Stimulated activated naive CD8-positive, alpha-beta T cell treated with anti-CD3 and anti-CD28 coated beads, Interleukin-15, Interleukin-2, amounts not matched to agents 100 ng/mL and 50 ng/mL, for 24 hours (primary cell): Measurements from ENCODE around the gene RGCC.
"Not testable (repeated sequence)": the region's sequence is repeated elsewhere in the genome, so short reads cannot be mapped to it uniquely, and the experiment has no call there.

Source experiments
- H3K27ac Mint-ChIP-seq: one replicate; pipeline ENCODE4 v1.8.0; 2021; ENCODE audit warnings: mild to moderate bottlenecking, mixed read lengths
- H3K27me3 Mint-ChIP-seq: one replicate; pipeline ENCODE4 v1.8.0; 2021; ENCODE audit warnings: mixed read lengths
- H3K36me3 Mint-ChIP-seq: one replicate; pipeline ENCODE4 v1.8.0; 2021; ENCODE audit warnings: low read depth, mixed read lengths
- H3K4me1 Mint-ChIP-seq: one replicate; pipeline ENCODE4 v1.8.0; 2021; ENCODE audit warnings: low read depth, mixed read lengths
- H3K4me3 Mint-ChIP-seq: one replicate; pipeline ENCODE4 v1.8.0; 2021; ENCODE audit warnings: mild to moderate bottlenecking, mixed read lengths
- H3K9me3 Mint-ChIP-seq: one replicate; pipeline ENCODE4 v1.8.0; 2021; ENCODE audit warnings: mixed read lengths

The RGCC gene, protein sequence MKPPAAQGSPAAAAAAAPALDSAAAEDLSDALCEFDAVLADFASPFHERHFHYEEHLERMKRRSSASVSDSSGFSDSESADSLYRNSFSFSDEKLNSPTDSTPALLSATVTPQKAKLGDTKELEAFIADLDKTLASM

DNA sequence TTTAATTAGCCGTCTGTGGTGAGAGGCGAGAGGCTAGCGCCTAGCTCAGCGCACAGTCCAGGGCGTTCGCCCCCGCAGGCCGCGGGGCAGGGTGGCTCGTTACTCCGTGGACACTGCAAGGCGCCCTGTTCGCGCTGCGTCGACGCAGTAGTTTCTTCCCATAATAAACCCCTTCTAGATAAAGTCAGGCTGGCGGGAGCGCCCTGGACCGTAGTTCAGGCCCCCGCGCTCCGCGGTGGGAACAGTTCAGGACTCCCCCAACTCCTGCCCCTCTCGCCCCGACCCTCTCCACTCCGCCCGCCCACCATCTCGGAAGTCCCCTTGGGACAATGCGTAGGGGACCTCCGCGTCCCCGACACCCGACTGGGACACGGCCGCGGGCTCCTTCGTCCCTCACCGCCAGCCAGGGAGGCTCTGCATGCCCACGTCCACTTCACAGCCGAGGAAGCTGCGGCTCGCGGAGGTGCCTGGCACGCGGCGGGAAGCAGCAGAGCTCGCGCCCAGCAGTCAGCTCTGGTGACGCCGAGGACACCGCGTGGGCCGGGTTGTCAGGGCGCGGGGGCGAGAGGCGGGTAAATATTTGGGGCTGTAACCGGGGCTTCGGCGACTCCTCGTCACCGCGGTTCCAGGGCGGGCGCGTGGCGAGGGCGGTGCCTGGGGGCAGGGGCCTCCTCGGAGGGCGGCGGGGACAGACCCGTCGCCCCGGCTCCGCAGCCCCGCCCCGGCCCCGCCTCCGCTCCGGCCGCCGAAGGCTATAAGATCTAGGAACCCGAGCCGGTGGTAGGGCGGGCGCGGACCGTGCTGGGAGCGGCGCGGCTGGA lies at the start of gene RGCC:
TSS of gene RGCC (plus strand) at position 783 of the 821 bp plus-strand sequence. CDS start 158 bp downstream, outside the sequence.
- Mint-ChIP-seq H3K36me3 (peaks cover 33% of the 10 kb centered on the region), H3K27me3 (peaks cover 15% of the 10 kb centered on the region), H3K9me3 (peaks cover 8% of the 10 kb centered on the region), H3K4me3 (peak within 1 kb of the TSS; percentile 95), H3K27ac (peak within 1 kb of the TSS; percentile 99), H3K4me1 (peaks cover 50% of the 10 kb centered on the region)

DNA sequence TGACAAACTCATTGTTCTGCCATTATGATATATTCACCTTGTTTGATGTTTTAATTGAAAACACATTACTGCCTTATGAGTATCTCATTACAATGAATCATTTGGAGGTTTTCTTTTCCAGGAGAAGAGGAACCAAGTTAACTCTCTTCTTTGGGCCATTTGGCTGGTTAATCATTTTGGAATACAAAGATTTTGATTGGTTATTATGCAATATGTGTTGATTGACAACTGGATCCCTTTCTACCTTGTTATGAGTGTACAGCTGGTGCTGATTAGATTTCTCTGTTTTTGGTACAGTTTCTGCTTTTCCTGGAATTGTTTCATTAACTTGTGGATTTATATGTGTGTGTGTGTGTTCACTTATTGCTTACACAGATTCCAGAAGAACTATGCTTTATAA lies 49.2 kb upstream of the RGCC start:
- H3K36me3 Mint-ChIP-seq, result no peaks in the 10 kb centered on the region
- no peaks in the 10 kb centered on the region for H3K9me3 Mint-ChIP-seq
- H3K4me3 Mint-ChIP-seq, result no peak overlapping the region
- no peaks in the 10 kb centered on the region for H3K27me3 Mint-ChIP-seq
- no peaks in the 10 kb centered on the region for H3K4me1 Mint-ChIP-seq
- no peak overlapping the region for H3K27ac Mint-ChIP-seq

DNA sequence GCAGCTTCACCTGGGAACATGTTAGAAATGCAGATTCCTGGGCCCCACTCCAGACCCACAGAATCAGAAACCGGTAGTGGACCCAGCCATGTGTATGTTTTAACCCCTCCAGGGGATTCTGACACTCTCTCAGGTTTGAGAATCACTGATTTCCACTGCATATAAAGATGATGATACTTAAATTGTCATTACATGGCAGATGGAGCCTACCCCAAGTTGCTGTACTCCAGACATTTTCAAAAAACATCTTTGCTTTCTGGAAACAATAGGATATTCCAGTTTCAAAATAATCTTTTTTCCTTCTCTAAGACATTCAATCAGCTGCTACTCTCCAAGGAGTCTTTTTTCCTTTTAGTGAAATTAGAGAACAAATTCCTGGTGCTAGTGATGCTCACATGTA lies 48.6 kb upstream of the RGCC start:
- Mint-ChIP-seq H3K4me3 (no peak overlapping the region), H3K27me3 (no peaks in the 10 kb centered on the region), H3K4me1 (no peaks in the 10 kb centered on the region), H3K27ac (no peak overlapping the region), H3K9me3 (no peaks in the 10 kb centered on the region), H3K36me3 (no peaks in the 10 kb centered on the region)

DNA sequence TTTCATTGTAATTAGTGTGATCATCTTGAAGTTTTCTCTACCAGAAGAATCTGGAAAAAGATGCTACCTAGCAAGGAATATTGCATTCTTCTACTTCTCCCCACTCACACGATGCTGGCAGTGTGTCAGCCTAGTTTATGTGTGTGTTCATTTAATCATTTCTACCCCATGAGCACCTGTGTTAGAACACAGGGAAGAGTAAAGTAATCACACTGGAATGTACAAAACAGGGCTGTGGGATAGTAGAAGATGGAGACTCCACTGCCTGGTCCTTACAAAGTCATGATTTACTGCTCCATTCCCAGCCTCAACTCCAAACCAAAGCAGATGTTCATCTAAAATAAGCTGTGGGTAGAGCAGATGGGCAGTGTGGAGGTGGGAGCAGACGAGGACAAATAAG lies 47.7 kb upstream of the RGCC start:
- H3K36me3 Mint-ChIP-seq, result no peaks in the 10 kb centered on the region
- no peaks in the 10 kb centered on the region for H3K4me1 Mint-ChIP-seq
- H3K27ac Mint-ChIP-seq, result no peak overlapping the region
- no peaks in the 10 kb centered on the region for H3K9me3 Mint-ChIP-seq
- H3K27me3 Mint-ChIP-seq, result no peaks in the 10 kb centered on the region
- no peak overlapping the region for H3K4me3 Mint-ChIP-seq

DNA sequence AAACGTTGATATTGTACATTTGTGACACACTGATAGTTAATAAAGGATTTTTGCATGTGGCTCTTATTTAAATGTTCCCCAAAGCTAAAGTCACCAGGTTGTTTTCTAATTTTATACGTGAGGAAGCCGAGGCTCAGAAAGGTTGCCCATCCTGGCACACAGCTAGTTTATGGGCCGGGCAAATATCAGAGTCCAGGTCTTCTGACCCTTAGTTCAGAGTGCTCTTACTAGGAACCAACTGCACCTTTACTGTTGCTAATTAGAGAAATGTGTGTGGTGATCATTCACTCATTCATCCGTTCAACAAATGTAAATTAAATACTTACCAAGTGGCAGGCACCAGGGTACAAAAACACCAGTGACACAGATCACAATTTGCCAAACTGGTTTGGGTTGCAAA lies 46.3 kb upstream of the RGCC start:
- Mint-ChIP-seq H3K27me3 (no peaks in the 10 kb centered on the region), H3K4me3 (no peak overlapping the region), H3K4me1 (no peaks in the 10 kb centered on the region), H3K9me3 (no peaks in the 10 kb centered on the region), H3K36me3 (no peaks in the 10 kb centered on the region), H3K27ac (no peak overlapping the region)

DNA sequence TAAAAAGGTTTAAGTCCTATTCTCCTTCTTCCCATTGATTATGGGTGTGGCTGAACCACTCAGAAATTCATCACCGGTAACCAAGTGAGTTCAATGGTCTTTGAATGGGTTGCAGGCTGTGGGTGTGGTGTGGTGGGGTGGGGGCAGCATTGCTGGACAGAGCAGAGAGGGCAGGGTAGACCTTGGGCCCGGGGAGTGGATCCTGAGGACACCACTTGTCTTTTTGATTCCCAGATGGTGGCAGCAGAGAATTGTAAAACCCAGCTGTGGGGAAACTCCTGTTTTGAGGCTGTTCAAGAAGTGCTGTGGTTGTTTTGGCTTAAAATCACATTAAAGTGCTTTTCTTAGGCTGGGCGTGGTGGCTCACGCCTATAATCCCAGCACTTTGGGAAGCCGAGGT lies 45.8 kb upstream of the RGCC start:
- Mint-ChIP-seq H3K27me3 (no peaks in the 10 kb centered on the region), H3K27ac (no peak overlapping the region), H3K4me1 (no peaks in the 10 kb centered on the region), H3K9me3 (no peaks in the 10 kb centered on the region), H3K4me3 (no peak overlapping the region), H3K36me3 (no peaks in the 10 kb centered on the region)

DNA sequence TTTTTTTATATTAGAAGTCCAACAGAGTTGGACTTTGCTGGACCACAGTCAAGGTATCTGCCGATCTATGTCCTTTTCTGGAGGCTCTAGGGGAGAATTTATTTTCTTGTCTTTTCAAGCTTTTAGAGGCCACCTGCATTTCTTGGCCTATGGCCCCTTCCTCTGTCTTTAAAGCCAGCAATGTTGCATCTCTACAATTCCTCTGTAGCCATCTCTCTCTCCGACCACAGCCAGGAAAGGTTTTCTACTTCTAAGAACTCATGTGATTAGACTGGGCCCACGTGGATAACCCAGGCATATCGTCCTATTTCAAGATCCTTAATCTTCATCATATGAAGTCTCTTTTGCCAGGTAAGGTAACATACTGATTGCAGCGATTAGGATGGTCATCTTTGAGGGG lies 43.5 kb upstream of the RGCC start:
- no peak overlapping the region for H3K27ac Mint-ChIP-seq
- no peaks in the 10 kb centered on the region for H3K9me3 Mint-ChIP-seq
- no peaks in the 10 kb centered on the region for H3K27me3 Mint-ChIP-seq
- H3K4me1 Mint-ChIP-seq, result no peaks in the 10 kb centered on the region
- H3K36me3 Mint-ChIP-seq, result no peaks in the 10 kb centered on the region
- no peak overlapping the region for H3K4me3 Mint-ChIP-seq

DNA sequence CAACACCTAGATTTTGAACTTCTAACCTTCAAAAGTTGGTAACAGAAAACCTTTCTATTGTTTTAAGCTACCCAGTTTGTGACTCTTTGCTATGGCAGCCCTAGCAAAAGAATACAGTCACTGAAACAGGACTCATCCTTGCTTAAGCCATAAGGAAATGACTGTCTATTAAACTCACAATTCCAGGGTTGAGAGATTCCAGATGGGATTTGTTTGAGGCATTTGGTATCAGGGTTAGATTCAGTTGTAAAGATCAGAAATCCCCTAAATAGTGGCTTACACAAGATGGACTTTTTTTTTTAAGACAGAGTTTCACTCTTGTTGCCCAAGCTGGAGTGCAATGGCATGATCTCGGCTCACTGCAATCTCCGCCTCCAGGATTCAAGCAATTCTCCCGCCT lies 41.1 kb upstream of the RGCC start:
- Mint-ChIP-seq H3K4me1 (no peaks in the 10 kb centered on the region), H3K4me3 (no peak overlapping the region), H3K9me3 (no peaks in the 10 kb centered on the region), H3K36me3 (no peaks in the 10 kb centered on the region), H3K27me3 (no peaks in the 10 kb centered on the region), H3K27ac (no peak overlapping the region)

DNA sequence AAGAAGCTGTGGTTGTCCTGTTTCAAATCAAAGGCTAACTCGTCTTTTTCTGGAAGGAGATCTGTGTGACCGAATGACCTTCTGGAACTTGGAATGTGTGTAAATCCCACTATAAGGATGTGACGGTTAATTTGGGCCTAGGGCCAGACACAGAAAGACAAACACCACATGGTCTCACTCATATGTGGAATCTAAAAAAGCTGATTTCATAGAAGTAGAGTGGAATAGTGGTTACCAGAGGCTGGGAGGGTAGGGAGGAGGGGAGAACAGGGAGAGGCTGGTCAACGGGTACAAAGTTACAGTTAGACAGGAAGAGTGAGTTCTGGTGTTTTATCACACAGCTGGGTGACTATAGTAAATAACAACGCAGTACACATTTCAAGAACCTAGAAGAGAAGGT lies 39.3 kb upstream of the RGCC start:
- H3K9me3 Mint-ChIP-seq, result no peaks in the 10 kb centered on the region
- H3K4me3 Mint-ChIP-seq, result no peak overlapping the region
- H3K27ac Mint-ChIP-seq, result no peak overlapping the region
- no peaks in the 10 kb centered on the region for H3K4me1 Mint-ChIP-seq
- H3K27me3 Mint-ChIP-seq, result no peaks in the 10 kb centered on the region
- no peaks in the 10 kb centered on the region for H3K36me3 Mint-ChIP-seq

DNA sequence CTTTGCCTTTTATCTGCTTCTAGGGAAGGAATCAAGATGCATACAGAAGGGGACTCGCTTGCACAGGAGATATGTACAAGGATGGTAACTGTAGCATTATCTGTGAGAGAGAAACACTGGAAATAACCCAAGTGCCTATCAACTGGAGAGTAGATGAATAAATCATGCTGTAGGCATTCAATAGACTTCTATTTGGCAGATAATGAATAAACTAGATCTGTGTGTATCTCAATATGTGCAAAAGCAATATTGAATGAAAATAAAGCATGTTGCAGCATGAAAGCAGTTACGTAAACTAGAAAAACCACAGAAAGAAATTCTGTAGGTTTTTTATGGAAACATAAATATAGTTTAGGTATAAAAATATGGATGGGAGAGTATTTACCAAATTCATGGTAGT lies 38.6 kb upstream of the RGCC start:
- H3K27me3 Mint-ChIP-seq, result no peaks in the 10 kb centered on the region
- H3K4me3 Mint-ChIP-seq, result no peak overlapping the region
- no peak overlapping the region for H3K27ac Mint-ChIP-seq
- no peaks in the 10 kb centered on the region for H3K9me3 Mint-ChIP-seq
- no peaks in the 10 kb centered on the region for H3K36me3 Mint-ChIP-seq
- H3K4me1 Mint-ChIP-seq, result no peaks in the 10 kb centered on the region

DNA sequence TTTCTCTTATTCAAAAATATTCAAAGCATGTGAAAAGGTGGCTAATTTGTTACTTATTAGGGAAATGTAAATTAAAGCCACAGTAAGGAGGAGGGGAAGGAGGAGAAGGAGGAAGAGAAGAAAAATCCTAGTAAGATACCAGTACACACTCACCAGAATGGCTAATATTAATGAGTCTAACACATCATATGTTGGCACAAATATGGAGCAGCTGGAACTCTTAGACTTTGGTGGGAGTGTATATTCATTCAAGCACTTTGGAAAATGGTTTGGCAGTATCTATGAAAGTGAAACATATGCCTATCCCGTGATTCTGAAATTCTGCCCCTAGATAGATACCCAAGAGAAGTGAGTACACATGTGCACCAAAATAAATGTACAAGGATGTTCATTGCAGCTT lies 38.1 kb upstream of the RGCC start:
- H3K4me3 Mint-ChIP-seq, result no peak overlapping the region
- H3K9me3 Mint-ChIP-seq, result no peaks in the 10 kb centered on the region
- H3K27me3 Mint-ChIP-seq, result no peaks in the 10 kb centered on the region
- no peaks in the 10 kb centered on the region for H3K36me3 Mint-ChIP-seq
- H3K27ac Mint-ChIP-seq, result no peak overlapping the region
- H3K4me1 Mint-ChIP-seq, result no peaks in the 10 kb centered on the region

DNA sequence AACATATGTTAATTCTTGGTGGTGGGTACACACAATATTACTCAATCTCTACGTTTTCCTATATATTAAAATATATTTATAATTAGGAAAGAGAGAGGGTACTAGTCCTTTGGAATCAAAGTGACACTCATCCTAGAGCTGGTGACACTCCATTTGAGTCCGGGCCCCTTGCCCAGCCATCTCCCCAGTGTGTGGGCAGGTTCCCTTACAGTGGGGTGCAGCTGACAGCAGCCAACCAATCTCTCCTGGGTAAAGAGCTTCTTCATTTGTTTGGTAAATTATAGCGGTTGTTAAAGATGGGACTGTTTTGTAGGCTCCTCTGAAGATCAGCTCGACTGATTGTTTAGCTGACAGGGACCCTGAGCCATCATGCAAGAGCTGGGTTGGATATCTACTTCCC lies 37.2 kb upstream of the RGCC start:
- no peak overlapping the region for H3K4me3 Mint-ChIP-seq
- H3K27me3 Mint-ChIP-seq, result no peaks in the 10 kb centered on the region
- H3K9me3 Mint-ChIP-seq, result no peaks in the 10 kb centered on the region
- no peak overlapping the region for H3K27ac Mint-ChIP-seq
- H3K36me3 Mint-ChIP-seq, result no peaks in the 10 kb centered on the region
- H3K4me1 Mint-ChIP-seq, result no peaks in the 10 kb centered on the region

DNA sequence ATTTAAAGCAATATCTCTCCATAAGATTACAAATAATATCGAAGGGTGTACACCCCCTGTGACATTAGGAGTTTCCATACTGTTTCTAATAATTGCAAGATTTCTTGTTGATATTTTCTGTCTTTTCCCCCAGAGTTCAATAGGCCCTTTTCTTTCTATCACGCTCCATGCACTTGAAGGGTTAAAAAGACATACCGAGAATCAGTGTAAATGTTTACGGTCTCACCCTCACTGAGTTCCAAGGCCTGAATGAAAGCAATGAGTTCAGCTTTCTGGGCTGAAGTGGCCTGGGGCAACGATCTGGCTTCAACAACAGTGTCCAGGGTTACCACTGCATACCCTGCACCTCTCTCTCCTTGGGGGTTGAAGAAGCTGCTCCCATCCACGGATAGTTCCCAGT lies 36.0 kb upstream of the RGCC start:
- not testable (repeated sequence) for H3K36me3 Mint-ChIP-seq, H3K4me3 Mint-ChIP-seq, H3K27ac Mint-ChIP-seq, H3K9me3 Mint-ChIP-seq, H3K27me3 Mint-ChIP-seq, H3K4me1 Mint-ChIP-seq

DNA sequence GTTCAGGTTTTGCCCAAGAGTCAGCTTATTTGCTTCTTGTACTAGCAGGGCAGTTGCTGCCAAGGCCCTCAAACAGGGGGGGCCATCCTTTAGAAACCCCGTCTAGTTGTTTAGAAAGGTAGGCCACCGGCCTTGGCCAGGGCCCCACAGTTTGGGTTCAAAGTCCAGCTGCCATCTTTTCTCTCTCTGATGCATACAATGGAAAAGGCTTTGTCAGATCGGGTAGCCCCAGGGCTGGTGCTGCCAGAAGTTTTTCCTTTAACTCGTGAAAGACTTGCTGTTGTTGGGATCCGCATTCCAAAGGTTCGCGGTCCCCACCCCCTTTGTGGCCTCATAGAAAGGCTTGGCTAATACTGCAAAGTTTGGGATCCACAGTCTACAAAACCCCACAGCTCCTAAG lies 35.4 kb upstream of the RGCC start:
- H3K4me1 Mint-ChIP-seq, H3K4me3 Mint-ChIP-seq, H3K27me3 Mint-ChIP-seq, H3K36me3 Mint-ChIP-seq, H3K27ac Mint-ChIP-seq, H3K9me3 Mint-ChIP-seq: not testable (repeated sequence)

DNA sequence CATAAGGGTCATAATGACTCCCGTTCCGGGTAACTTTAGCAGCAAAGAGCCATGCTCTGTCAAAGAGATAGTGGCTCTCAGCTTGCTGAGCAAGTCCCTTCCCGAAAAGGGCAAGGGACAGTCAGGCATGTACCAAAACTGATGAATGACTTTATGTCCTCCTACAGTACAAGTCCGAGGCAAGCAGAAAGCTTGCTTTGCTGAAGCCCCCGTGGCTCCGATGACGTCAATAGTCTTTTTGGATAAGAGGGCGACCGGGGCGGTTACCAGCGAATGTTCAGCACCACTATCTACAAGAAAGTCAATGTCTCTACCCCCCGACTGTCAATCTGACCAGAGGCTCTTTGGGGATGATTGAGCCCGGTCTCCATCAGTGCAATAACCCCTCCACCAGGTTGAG lies 34.1 kb upstream of the RGCC start:
- not testable (repeated sequence) for H3K4me3 Mint-ChIP-seq, H3K4me1 Mint-ChIP-seq, H3K27ac Mint-ChIP-seq, H3K27me3 Mint-ChIP-seq, H3K36me3 Mint-ChIP-seq, H3K9me3 Mint-ChIP-seq

DNA sequence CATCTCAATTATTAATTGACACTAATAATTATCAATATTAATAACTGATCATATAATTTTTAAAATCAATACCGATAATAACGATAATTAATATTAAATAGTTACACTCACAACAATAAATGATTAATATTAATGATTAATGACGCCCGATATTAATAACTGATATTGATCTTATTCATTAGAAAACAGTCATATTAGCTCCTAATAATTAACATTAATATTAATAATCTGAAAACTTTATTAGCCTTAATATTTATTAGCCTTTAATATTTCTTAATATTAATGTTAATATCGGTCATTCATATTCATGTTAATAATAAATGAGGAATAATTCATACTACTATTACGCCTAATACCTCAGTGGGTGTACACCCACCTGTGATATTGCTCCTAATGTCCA lies 32.7 kb upstream of the RGCC start:
- not testable (repeated sequence) for H3K4me3 Mint-ChIP-seq, H3K27me3 Mint-ChIP-seq, H3K9me3 Mint-ChIP-seq

More for the DNA sequence above, 32.7 kb upstream of the RGCC start:
- H3K4me1 Mint-ChIP-seq, H3K27ac Mint-ChIP-seq, H3K36me3 Mint-ChIP-seq: not testable (repeated sequence)
